Cardiac muscle cell (in vitro differentiated cells and primary cell): ENCODE results near the gene C16orf86. TPM values are rescaled to one million over a fixed set of nuclear protein-coding genes. Genes with fewer than 3 reads are reported as not detected.
A peak's percentile ranks its signal among the peaks of the same experiment; 100 is the strongest.

Source experiments
- DNase-seq, 2 donors: peaks; one replicate each; pipeline versions ENCODE4 v3.0.0 to v3.0.0-alpha.2; 2010 to 2017; ENCODE audit warnings: low read depth in 1 of 2, low spot score in 1 of 2
- H3K27ac ChIP-seq: fragments of 200-600 bp; sonication (generic); 2 replicates; pipeline ENCODE4 v1.5.1; 2016
- H3K27me3 ChIP-seq: fragments of 200-600 bp; sonication (generic); 2 replicates; pipeline ENCODE4 v1.6.0; 2016; ENCODE audit warnings: control low read depth
- H3K36me3 ChIP-seq: fragments of 200-600 bp; sonication (generic); 2 replicates; pipeline ENCODE4 v1.5.1; 2016; ENCODE audit warnings: control low read depth
- H3K4me1 ChIP-seq: fragments of 200-600 bp; sonication (generic); 2 replicates; pipeline ENCODE4 v1.8.1; 2017; ENCODE audit warnings: low read depth, mild to moderate bottlenecking, mixed run types
- H3K4me3 ChIP-seq: fragments of 200-600 bp; sonication (generic); 2 replicates; pipeline ENCODE4 v1.5.1; 2016; ENCODE audit warnings: mild to moderate bottlenecking
- H3K9me3 ChIP-seq: fragments of 200-600 bp; sonication (generic); 2 replicates; pipeline ENCODE4 v1.5.1; 2017; ENCODE audit warnings: low read depth, mild to moderate bottlenecking, control low read depth
- CTCF ChIP-seq: IDR thresholded peaks from 2 replicates; pipeline ENCODE4 v1.5.1; 2012; ENCODE audit warnings: low read depth, mild to moderate bottlenecking, low read length
- polyA plus RNA-seq: library from polyadenylated mRNA; unstranded; fragments of >200 nt; fragmentation: Nextera tagmentation; extraction: Ambion mirVana; gene quantifications from 2 replicates; pipeline ENCODE4 v1.2.1, GENCODE V29; 2016
- total RNA-seq: library from RNA; depleted of rRNA; stranded (reverse); fragments of >200 nt; gene quantifications from 2 replicates; pipeline ENCODE4 v1.2.3, GENCODE V29; 2016

C16orf86 gene
- total and polyA plus RNA-seq, 2 experiments from 2014 or later = 5.1 to 13.0 TPM

GRCh38 chr16:67641779-67642708 lies 24.6 kb upstream of the C16orf86 start:
- no peaks in the 10 kb centered on the region for H3K9me3 ChIP-seq
- H3K27ac ChIP-seq = no peak overlapping the region
- DNase-seq = peak in 1 of 2 donors; percentile 60
- H3K36me3 ChIP-seq = peaks cover 16% of the 10 kb centered on the region
- H3K4me3 ChIP-seq = no peak overlapping the region
- H3K27me3 ChIP-seq = peaks cover 44% of the 10 kb centered on the region
- no peaks in the 10 kb centered on the region for H3K4me1 ChIP-seq
- no peak for TF ChIP-seq CTCF

GRCh38 chr16:67644038-67644437 lies 22.6 kb upstream of the C16orf86 start:
- Histone ChIP-seq H3K4me1 (no peaks in the 10 kb centered on the region), H3K4me3 (no peak overlapping the region), H3K36me3 (no peaks in the 10 kb centered on the region), H3K27me3 (peaks cover 64% of the 10 kb centered on the region), H3K27ac (no peak overlapping the region), H3K9me3 (no peaks in the 10 kb centered on the region)
- no peak for TF ChIP-seq CTCF
- DNase-seq = no peak

GRCh38 chr16:67645397-67646121 lies 21.1 kb upstream of the C16orf86 start:
- TF ChIP-seq CTCF = no peak

GRCh38 chr16:67647111-67647651 lies 19.4 kb upstream of the C16orf86 start:
- Histone ChIP-seq H3K27me3 (peaks cover 95% of the 10 kb centered on the region), H3K4me1 (no peaks in the 10 kb centered on the region), H3K4me3 (no peak overlapping the region), H3K9me3 (no peaks in the 10 kb centered on the region), H3K36me3 (no peaks in the 10 kb centered on the region), H3K27ac (no peak overlapping the region)
- DNase-seq = no peak
- no peak for TF ChIP-seq CTCF

More at GRCh38 chr16:67645397-67646121, 21.1 kb upstream of the C16orf86 start:
- no peaks in the 10 kb centered on the region for H3K9me3 ChIP-seq
- H3K4me1 ChIP-seq = no peaks in the 10 kb centered on the region
- no peak for DNase-seq
- no peak overlapping the region for H3K27ac ChIP-seq
- H3K4me3 ChIP-seq = no peak overlapping the region
- H3K36me3 ChIP-seq = no peaks in the 10 kb centered on the region
- peaks cover 79% of the 10 kb centered on the region for H3K27me3 ChIP-seq

- H3K27me3 ChIP-seq = peaks cover 95% of the 10 kb centered on the region
- H3K4me3 ChIP-seq = no peak overlapping the region
- TF ChIP-seq CTCF = no peak
Observed at GRCh38 chr16:67647681-67648080, 18.9 kb upstream of the C16orf86 start.

More at GRCh38 chr16:67647681-67648080, 18.9 kb upstream of the C16orf86 start:
- no peaks in the 10 kb centered on the region for H3K4me1 ChIP-seq
- no peaks in the 10 kb centered on the region for H3K9me3 ChIP-seq
- H3K27ac ChIP-seq = no peak overlapping the region
- no peaks in the 10 kb centered on the region for H3K36me3 ChIP-seq
- DNase-seq = no peak
